ENCODE results near the gene SLC16A6.
"Not testable (repeated sequence)": the region's sequence is repeated elsewhere in the genome, so short reads cannot be mapped to it uniquely, and the experiment has no call there.

Gene SLC16A6

DNA sequence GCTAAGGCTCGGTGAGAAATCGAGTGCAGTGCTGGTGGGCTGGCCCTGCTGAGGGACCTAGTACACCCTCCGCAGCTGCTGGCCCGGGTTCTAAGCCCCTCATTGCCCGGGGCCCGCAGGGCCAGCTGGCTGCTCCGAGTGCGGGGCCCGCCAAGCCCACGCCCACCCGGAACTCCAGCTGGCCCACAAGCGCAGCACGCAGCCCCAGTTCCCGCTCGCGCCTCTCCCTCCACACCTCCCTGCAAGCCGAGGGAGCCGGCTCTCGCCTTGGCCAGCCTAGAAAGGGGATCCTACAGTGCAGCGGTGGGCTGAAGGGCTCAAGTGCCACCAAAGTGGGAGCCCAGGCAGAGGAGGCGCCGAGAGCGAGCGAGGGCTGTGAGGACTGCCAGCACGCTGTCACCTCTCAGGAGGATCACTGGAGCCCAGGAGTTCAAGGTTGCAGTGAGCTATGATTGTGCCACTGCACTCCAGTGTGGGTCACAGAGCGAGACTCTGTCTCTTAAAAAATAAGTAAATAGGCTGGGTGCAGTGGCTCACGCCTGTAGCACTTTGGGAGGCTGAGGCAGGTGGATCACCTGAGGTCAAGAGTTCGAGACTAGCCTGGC is 18.2 kb upstream of the SLC16A6 start:
- DNase-seq = not testable (repeated sequence)

- not testable (repeated sequence) for DNase-seq
Observed at GRCh38 chr17:68308486-68308885, 17.6 kb upstream of the SLC16A6 start.

DNA sequence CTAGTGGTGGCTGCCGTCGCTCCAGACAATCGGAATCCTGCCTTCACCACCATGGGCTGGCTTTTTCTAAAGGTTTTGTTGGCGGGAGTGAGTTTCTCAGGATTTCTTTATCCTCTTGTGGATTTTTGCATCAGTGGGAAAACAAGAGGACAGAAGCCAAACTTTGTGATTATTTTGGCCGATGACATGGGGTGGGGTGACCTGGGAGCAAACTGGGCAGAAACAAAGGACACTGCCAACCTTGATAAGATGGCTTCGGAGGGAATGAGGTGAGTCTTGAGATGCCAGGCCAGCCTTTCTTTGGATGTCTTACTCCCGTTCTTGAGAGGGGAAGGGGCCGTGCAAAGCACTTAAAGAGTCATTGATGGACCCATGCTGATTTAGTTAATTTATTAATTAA is 16.5 kb upstream of the SLC16A6 start:
- DNase-seq = no peak

- DNase-seq = no peak
Observed at GRCh38 chr17:68306819-68307218, 15.9 kb upstream of the SLC16A6 start.

GRCh38 chr17:68305142-68305541 is 14.2 kb upstream of the SLC16A6 start:
- DNase-seq = no peak

DNA sequence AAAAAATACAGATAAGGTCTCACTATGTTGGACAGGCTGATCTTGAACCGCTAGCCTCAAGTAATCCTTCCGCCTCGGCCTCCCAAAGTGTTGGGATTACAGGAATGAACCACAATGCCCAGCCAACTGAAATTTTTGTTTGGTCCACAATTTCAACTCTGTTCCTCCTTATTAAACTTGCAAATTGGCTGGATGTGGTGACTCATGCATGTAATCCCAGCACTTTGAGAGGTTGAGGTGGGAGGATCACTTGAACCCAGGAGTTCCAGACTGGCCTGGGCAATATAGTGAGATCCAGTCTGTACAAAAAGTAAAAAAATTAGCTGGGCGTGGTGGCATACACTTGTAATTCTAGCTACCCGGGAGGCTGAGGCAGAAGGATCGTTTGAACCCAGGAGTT is 13.8 kb upstream of the SLC16A6 start:
- DNase-seq = no peak

DNA sequence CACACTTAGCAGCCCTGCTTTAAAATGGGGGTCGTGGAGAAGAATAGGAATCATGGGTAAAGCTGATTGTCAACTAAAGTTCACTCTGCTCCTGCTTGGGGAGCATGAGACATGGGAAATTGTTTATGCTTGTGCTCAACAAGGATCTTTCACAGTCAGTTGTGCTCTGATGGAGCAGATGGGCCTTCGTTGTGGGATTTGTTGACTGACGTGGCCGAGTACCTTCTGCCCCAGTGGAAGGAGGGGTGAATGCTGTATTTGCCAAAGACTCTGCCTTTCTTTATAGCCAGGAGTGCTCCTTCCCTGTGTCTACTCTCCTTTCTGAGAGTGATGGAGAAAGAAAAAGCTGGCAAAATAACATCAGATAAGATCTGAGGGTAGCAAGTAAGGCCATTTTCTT is 11.7 kb upstream of the SLC16A6 start:
- no peak for DNase-seq

GRCh38 chr17:68302066-68302564 is 11.2 kb upstream of the SLC16A6 start:
- DNase-seq = no peak

GRCh38 chr17:68301438-68301959 is 10.6 kb upstream of the SLC16A6 start:
- no peak for DNase-seq

GRCh38 chr17:68299817-68300216 is 8.9 kb upstream of the SLC16A6 start:
- DNase-seq = no peak

- DNase-seq = no peak
Observed at GRCh38 chr17:68298601-68299000, 7.7 kb upstream of the SLC16A6 start.

DNA sequence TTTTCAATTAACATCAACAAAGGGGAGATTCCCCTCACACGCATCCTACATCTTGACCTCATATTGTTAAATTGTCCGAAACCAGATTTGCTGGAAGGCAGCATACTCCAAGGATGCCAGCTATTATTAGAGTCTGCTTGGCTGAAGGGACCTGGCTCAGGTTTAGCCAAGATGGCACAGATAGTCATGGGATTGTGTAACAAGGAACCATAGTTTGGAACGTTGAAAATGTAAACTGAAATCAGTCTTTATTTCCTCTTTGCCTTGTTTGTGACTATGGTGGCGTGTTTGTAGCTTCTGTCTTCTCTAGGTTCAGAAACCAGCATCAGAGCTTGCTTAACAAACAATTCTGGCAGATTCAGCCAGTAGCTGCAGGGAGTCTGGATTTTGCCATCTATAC is 6.3 kb upstream of the SLC16A6 start:
- no peak for DNase-seq

GRCh38 chr17:68296217-68297191 is 5.6 kb upstream of the SLC16A6 start:
- DNase-seq = no peak

DNA sequence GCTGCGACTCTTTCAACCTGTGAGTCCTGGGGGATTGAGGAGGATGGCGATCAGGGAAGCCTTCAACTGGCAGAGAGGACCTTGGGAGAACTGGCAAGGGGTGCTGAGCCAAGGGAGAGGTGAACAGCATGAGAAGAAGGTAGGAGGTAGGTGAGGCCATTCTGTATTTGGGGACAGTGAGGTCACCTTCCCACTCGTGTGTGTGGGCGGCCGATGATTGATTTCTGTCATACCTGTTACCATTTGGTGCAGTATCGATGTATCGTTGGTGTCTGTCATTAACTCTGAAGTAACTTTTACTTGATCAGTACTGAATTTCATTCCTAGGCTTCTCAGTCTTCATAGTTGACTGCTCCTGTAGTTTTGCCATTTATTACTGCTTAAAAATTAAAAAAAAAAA is 4.2 kb upstream of the SLC16A6 start:
- DNase-seq = no peak

- no peak for DNase-seq
Observed at GRCh38 chr17:68294617-68295016, 3.7 kb upstream of the SLC16A6 start.

- no peak for DNase-seq
Observed at GRCh38 chr17:68294196-68294555, 3.2 kb upstream of the SLC16A6 start.

GRCh38 chr17:68293490-68294195 is 2.7 kb upstream of the SLC16A6 start:
- DNase-seq = no peak

GRCh38 chr17:68292689-68293040 is 1.7 kb upstream of the SLC16A6 start:
- DNase-seq = no peak

DNA sequence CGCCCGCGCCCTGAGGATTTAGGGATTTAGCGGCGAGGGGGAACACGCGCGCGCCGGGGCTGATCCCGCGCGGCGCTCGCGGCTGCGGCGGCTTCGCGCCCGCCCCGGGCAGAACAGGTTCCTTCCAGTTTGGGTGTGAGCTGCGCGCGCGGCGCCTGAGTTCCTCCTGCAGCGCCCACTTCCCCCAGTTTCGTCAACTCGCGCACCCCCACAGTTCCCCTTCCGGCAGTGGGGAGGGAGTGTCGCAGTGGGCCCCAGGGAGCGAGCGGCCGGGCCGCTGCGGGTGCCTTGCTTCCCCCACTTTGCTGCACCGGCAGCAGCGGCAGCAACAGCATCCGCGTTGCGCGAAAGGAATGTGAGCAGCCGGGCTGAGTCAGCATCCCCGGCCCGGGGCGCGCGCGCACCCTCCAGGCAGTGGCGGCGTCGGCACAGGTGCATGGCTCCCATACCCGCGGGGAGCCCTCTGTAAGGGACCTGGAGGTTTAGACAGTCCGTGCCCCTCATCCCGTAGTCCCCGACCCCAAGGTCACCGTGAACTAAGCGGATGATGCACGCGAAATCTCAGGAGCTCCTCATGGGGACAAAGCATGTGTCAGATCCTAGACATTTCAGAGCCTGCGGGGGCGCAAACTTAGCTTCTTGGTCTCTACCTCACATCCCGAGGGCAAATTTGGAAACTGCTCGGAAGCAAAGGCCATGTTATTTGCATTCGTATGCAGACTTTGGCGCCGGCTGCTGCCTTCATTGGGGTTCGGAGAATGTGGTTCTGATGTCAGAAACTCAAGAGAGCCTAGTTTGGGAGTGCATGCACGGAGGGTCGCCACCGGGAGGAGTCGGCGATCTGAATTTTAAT is 1.1 kb upstream of the SLC16A6 start:
- DNase-seq = no peak

- no peak for DNase-seq
Observed at GRCh38 chr17:68290268-68290954, 516 bp downstream of the SLC16A6 start.

DNA sequence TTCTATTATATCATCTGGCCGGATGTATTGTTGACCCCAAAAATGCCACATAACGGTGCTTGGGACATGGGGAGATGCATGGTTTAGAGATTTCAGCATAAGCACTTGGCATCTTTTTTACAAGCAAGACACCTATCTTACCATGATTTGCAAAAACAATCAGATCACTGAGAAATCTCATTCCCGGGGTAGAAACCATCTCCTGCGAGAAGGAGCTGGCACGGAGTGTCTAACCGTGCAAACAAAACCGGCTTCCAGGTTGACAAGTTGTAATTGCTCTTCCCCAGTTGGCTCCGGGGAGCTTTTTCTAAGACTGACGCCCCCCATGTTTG is 1.0 kb downstream of the SLC16A6 start:
- DNase-seq = no peak

DNA sequence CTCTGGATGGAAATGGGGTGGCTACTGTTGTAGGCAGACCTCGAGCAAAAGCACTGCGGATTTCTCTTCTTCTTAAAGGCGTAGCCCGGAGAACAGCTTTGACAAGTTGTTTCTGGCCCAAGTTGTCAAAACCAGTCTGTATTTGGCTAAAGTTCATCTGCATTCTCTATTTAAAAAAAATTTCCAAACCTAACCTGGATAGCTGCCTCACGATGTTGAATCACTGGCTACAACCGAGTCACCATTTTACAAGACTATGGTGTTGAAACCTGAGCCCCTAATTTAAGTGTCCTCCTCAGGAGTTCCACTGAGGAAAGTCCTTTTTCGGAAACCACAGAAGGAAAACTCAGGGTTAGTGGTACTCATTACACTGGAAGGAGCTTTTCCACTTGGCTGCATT is 1.5 kb downstream of the SLC16A6 start:
- DNase-seq = no peak
